ENCODE data around the gene STX2.

DNA sequence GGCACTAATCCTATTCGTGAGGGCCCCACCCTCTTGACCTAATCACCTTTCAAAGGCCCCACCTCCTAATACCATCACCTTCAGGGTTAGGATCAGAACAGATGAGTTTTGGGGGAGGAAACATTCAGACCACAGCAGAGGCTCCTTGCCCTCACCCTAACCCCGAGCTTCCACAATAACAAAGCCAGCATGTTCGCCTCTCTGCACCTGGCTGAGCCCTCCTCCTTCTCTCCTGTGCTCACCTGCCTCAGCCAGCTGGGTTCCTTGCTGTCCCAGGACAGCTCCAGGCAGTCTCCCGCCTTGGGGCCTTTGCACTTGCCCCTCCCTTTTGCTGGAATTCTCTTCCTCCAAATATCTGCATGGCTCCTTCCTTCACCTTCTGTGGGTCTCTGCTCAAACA, 23.1 kb upstream of the STX2 start:
- TF ChIP-seq, protein P1, sequence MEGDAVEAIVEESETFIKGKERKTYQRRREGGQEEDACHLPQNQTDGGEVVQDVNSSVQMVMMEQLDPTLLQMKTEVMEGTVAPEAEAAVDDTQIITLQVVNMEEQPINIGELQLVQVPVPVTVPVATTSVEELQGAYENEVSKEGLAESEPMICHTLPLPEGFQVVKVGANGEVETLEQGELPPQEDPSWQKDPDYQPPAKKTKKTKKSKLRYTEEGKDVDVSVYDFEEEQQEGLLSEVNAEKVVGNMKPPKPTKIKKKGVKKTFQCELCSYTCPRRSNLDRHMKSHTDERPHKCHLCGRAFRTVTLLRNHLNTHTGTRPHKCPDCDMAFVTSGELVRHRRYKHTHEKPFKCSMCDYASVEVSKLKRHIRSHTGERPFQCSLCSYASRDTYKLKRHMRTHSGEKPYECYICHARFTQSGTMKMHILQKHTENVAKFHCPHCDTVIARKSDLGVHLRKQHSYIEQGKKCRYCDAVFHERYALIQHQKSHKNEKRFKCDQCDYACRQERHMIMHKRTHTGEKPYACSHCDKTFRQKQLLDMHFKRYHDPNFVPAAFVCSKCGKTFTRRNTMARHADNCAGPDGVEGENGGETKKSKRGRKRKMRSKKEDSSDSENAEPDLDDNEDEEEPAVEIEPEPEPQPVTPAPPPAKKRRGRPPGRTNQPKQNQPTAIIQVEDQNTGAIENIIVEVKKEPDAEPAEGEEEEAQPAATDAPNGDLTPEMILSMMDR (IDR thresholded peaks at IDR 0.05 in 2 of 3, conservative IDR thresholded peaks at IDR 0.05 in 1 of 3; ENCODE audit: control insufficient read depth in 2 of 3, extremely low read depth in 1 of 3, insufficient read depth in 1 of 3, low read depth in 3 of 3, low read length in 3 of 3) = no peak
- TF ChIP-seq TCF7 (IDR thresholded peaks at IDR 0.05; ENCODE audit: borderline replicate concordance) = no peak
- no peak for TF ChIP-seq EP300 (IDR thresholded peaks at IDR 0.05; ENCODE audit: borderline replicate concordance in 1 of 2, control insufficient read depth in 1 of 2, low read depth in 2 of 2, low read length in 2 of 2)
- no peak for TF ChIP-seq POLR2AphosphoS5 (IDR thresholded peaks at IDR 0.05; ENCODE audit: low read length)
- TF ChIP-seq POLR2A (IDR thresholded peaks at IDR 0.05; ENCODE audit: low read depth, low read length) = no peak
- TF ChIP-seq GABPA (IDR thresholded peaks at IDR 0.05; ENCODE audit: low read depth) = no peak
- TF ChIP-seq, protein P2, sequence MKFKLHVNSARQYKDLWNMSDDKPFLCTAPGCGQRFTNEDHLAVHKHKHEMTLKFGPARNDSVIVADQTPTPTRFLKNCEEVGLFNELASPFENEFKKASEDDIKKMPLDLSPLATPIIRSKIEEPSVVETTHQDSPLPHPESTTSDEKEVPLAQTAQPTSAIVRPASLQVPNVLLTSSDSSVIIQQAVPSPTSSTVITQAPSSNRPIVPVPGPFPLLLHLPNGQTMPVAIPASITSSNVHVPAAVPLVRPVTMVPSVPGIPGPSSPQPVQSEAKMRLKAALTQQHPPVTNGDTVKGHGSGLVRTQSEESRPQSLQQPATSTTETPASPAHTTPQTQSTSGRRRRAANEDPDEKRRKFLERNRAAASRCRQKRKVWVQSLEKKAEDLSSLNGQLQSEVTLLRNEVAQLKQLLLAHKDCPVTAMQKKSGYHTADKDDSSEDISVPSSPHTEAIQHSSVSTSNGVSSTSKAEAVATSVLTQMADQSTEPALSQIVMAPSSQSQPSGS (IDR thresholded peaks at IDR 0.05; ENCODE audit: low read length) = no peak
- no peak for TF ChIP-seq TCF3 (IDR thresholded peaks at IDR 0.05; ENCODE audit: borderline replicate concordance, insufficient read depth, low read depth, low read length)
- TF ChIP-seq, protein P3, sequence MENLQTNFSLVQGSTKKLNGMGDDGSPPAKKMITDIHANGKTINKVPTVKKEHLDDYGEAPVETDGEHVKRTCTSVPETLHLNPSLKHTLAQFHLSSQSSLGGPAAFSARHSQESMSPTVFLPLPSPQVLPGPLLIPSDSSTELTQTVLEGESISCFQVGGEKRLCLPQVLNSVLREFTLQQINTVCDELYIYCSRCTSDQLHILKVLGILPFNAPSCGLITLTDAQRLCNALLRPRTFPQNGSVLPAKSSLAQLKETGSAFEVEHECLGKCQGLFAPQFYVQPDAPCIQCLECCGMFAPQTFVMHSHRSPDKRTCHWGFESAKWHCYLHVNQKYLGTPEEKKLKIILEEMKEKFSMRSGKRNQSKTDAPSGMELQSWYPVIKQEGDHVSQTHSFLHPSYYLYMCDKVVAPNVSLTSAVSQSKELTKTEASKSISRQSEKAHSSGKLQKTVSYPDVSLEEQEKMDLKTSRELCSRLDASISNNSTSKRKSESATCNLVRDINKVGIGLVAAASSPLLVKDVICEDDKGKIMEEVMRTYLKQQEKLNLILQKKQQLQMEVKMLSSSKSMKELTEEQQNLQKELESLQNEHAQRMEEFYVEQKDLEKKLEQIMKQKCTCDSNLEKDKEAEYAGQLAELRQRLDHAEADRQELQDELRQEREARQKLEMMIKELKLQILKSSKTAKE (IDR thresholded peaks at IDR 0.05; ENCODE audit: low read depth, poor library complexity, severe bottlenecking) = no peak
- no peak for TF ChIP-seq JUNB (IDR thresholded peaks at IDR 0.05)
- TF ChIP-seq YY1 (IDR thresholded peaks at IDR 0.05; ENCODE audit: low read depth, low read length) = no peak
- TF ChIP-seq ESRRA (IDR thresholded peaks at IDR 0.05; ENCODE audit: low read length) = no peak
- TF ChIP-seq RFX5 (IDR thresholded peaks at IDR 0.05; ENCODE audit: low read depth, low read length) = no peak

All from GM12878 (cell line).